Karpas-422 (cell line): ENCODE measurements around the gene LTA. TPM values are rescaled to one million over a fixed set of nuclear protein-coding genes. Genes with fewer than 3 reads are reported as not detected.
A peak's percentile ranks its signal among the peaks of the same experiment; 100 is the strongest.

Experiments used
- DNase-seq: peaks from one replicate; pipeline ENCODE4 v3.0.0-alpha.2; 2015
- H2AFZ ChIP-seq: fragments of 200-600 bp; sonication (generic); 2 replicates; pipeline ENCODE4 v1.6.1; 2014; ENCODE audit warnings: antibody characterized with exemption, low read length, mixed read lengths
- H3K27ac ChIP-seq: fragments of 200-600 bp; sonication (generic); 2 replicates; pipeline ENCODE4 v1.5.1; 2014; ENCODE audit warnings: mild to moderate bottlenecking, low read length, moderate library complexity
- H3K27me3 ChIP-seq: fragments of 200-600 bp; sonication (generic); 2 replicates; pipeline ENCODE4 v1.6.1; 2014; ENCODE audit warnings: low read length, mixed read lengths
- H3K36me3 ChIP-seq: fragments of 200-600 bp; sonication (generic); 2 replicates; pipeline ENCODE4 v1.6.1; 2014; ENCODE audit warnings: low read length, mixed read lengths; ENCODE audit not compliant: insufficient read depth
- H3K4me1 ChIP-seq: fragments of 200-600 bp; sonication (generic); 2 replicates; pipeline ENCODE4 v1.6.1; 2014; ENCODE audit warnings: mild to moderate bottlenecking, low read length, mixed read lengths
- H3K4me2 ChIP-seq: fragments of 200-600 bp; sonication (generic); 2 replicates; pipeline ENCODE4 v1.6.1; 2014; ENCODE audit warnings: low read length, low read depth, mild to moderate bottlenecking; ENCODE audit not compliant: poor library complexity, severe bottlenecking
- H3K4me3 ChIP-seq: fragments of 200-600 bp; sonication (generic); 2 replicates; pipeline ENCODE4 v1.5.1; 2014; ENCODE audit warnings: mild to moderate bottlenecking, antibody characterized with exemption, low read length, mixed read lengths
- H3K79me2 ChIP-seq: fragments of 200-600 bp; sonication (generic); 2 replicates; pipeline ENCODE4 v1.6.1; 2014; ENCODE audit warnings: mild to moderate bottlenecking, low read length, mixed read lengths
- H3K9ac ChIP-seq: fragments of 200-600 bp; sonication (generic); 2 replicates; pipeline ENCODE4 v1.6.0; 2014; ENCODE audit warnings: low read length
- H3K9me2 ChIP-seq: fragments of 200-600 bp; sonication (generic), shearing (Covaris generic); replicated peaks from 2 replicates; pipeline ENCODE4 v1.6.0; 2014; ENCODE audit warnings: mild to moderate bottlenecking, low read length, moderate library complexity; ENCODE audit not compliant: insufficient read depth
- H3K9me3 ChIP-seq: fragments of 300-700, 200-600 bp; sonication (generic); 2 replicates; pipeline ENCODE4 v1.6.1; 2014; ENCODE audit warnings: low read length, mixed read lengths
- H4K20me1 ChIP-seq: fragments of 200-600 bp; sonication (generic); 2 replicates; pipeline ENCODE4 v1.6.1; 2014; ENCODE audit warnings: mild to moderate bottlenecking, antibody characterized with exemption, low read length, low read depth; ENCODE audit not compliant: insufficient read depth
- total RNA-seq: library from RNA; depleted of rRNA; stranded (reverse); fragments of >200 nt; shearing (Covaris generic); gene quantifications from 2 replicates; pipeline ENCODE4 v1.2.3, GENCODE V29; 2014; ENCODE audit warnings: low replicate concordance

Gene LTA
- total RNA-seq, 1 experiment from 2014 or later = 128 TPM

- Histone ChIP-seq H2AFZ (no peak overlapping the region), H3K4me1 (peaks cover 82% of the 10 kb centered on the region), H3K9me2 (no peaks in the 10 kb centered on the region), H3K4me2 (peak overlapping the region; percentile 84), H3K9ac (peak overlapping the region; percentile 99), H3K9me3 (no peaks in the 10 kb centered on the region), H3K27ac (peak overlapping the region; percentile 95), H4K20me1 (peaks cover 20% of the 10 kb centered on the region; the same call in 1 of the 2 replicates), H3K4me3 (peak overlapping the region; percentile 98), H3K27me3 (no peaks in the 10 kb centered on the region), H3K79me2 (peaks cover 42% of the 10 kb centered on the region), H3K36me3 (peaks cover 23% of the 10 kb centered on the region)
- no peak for DNase-seq
Observed at GRCh38 chr6:31577579-31577966, 5.5 kb downstream of the LTA start.

DNA sequence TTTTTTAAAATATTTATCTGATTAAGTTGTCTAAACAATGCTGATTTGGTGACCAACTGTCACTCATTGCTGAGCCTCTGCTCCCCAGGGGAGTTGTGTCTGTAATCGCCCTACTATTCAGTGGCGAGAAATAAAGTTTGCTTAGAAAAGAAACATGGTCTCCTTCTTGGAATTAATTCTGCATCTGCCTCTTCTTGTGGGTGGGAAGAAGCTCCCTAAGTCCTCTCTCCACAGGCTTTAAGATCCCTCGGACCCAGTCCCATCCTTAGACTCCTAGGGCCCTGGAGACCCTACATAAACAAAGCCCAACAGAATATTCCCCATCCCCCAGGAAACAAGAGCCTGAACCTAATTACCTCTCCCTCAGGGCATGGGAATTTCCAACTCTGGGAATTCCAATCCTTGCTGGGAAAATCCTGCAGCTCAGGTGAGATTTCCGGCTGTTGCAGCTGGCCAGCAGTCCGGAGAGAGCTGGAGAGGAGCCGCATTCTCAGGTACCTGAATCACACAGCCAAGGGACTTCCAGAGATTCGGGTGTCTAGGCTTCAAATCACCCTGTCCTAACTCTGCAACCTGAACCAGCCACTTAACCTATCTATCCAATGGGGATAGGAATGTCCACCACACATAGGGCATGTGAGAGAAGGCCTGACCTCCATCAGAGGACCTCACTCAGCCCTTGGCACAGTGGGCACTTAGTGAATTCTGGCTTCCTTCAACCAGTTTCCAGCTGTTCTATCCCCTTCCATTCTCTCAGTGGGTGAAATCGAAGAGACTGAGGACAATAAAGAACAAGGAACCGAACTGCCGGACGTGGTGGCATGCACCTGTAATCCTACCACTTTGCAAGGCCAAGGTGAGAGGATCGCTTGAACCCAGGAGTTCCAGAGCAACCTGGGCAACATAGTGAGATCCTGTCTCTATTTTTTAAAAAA lies 6.4 kb downstream of the LTA start:
- Histone ChIP-seq H3K36me3 (peaks cover 23% of the 10 kb centered on the region), H3K9me3 (no peaks in the 10 kb centered on the region), H3K79me2 (peaks cover 34% of the 10 kb centered on the region), H3K4me1 (peaks cover 78% of the 10 kb centered on the region), H3K27ac (peak overlapping the region; percentile 95), H4K20me1 (peaks cover 20% of the 10 kb centered on the region; the same call in 1 of the 2 replicates), H3K9me2 (no peaks in the 10 kb centered on the region), H2AFZ (no peak overlapping the region), H3K4me3 (peak overlapping the region; percentile 39), H3K9ac (peak overlapping the region; percentile 99), H3K27me3 (no peaks in the 10 kb centered on the region), H3K4me2 (peak overlapping the region; percentile 84)
- DNase-seq = peak; percentile 93

GRCh38 chr6:31579119-31579505 lies 7.0 kb downstream of the LTA start:
- no peak for DNase-seq
- Histone ChIP-seq H3K4me1 (peaks cover 71% of the 10 kb centered on the region), H3K9me2 (no peaks in the 10 kb centered on the region), H3K9me3 (no peaks in the 10 kb centered on the region), H3K36me3 (peaks cover 23% of the 10 kb centered on the region), H3K27ac (peak overlapping the region; percentile 95), H3K9ac (peak overlapping the region; percentile 99), H4K20me1 (peaks cover 20% of the 10 kb centered on the region; the same call in 1 of the 2 replicates), H3K4me2 (peak overlapping the region; percentile 84), H3K79me2 (peaks cover 34% of the 10 kb centered on the region), H2AFZ (no peak overlapping the region), H3K4me3 (peak overlapping the region; percentile 93; the same call in 1 of the 2 replicates), H3K27me3 (no peaks in the 10 kb centered on the region)

- Histone ChIP-seq H3K4me2 (peak overlapping the region; percentile 84), H3K9me2 (no peaks in the 10 kb centered on the region), H3K9ac (peak overlapping the region; percentile 99), H3K27me3 (no peaks in the 10 kb centered on the region), H3K36me3 (peaks cover 23% of the 10 kb centered on the region), H3K9me3 (no peaks in the 10 kb centered on the region), H3K79me2 (peaks cover 33% of the 10 kb centered on the region), H2AFZ (no peak overlapping the region), H3K27ac (peak overlapping the region; percentile 95), H4K20me1 (peaks cover 20% of the 10 kb centered on the region; the same call in 1 of the 2 replicates), H3K4me3 (peak overlapping the region; percentile 93), H3K4me1 (peaks cover 70% of the 10 kb centered on the region)
- peak; percentile 89 for DNase-seq
Observed at GRCh38 chr6:31579546-31580437, 7.7 kb downstream of the LTA start.

DNA sequence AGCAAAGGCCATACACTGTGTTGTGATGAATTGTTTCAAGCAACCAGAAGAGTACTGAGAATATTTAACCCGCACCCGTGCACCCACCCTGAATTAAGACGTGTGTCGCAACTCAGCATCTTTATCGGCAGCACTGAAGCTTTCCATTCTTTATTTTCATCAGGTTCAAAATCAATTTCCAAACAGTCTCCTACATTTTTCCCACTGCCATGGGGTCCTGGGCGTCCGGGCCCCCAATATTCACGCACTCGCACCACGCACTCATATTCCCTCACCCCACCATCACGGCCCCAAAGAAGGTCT lies 8.3 kb downstream of the LTA start:
- Histone ChIP-seq H3K27me3 (no peaks in the 10 kb centered on the region), H3K4me2 (peak overlapping the region; percentile 84), H3K79me2 (peaks cover 29% of the 10 kb centered on the region), H3K4me3 (peak overlapping the region; percentile 93), H2AFZ (no peak overlapping the region; the same call in 1 of the 2 replicates), H3K9me2 (no peaks in the 10 kb centered on the region), H3K9ac (peak overlapping the region; percentile 99), H3K4me1 (peaks cover 72% of the 10 kb centered on the region), H3K9me3 (no peaks in the 10 kb centered on the region), H4K20me1 (peaks cover 20% of the 10 kb centered on the region; the same call in 1 of the 2 replicates), H3K36me3 (peaks cover 23% of the 10 kb centered on the region), H3K27ac (peak overlapping the region; percentile 95)
- no peak for DNase-seq

GRCh38 chr6:31580807-31581433 lies 8.8 kb downstream of the LTA start:
- Histone ChIP-seq H3K4me2 (peak overlapping the region; percentile 84), H3K27me3 (no peaks in the 10 kb centered on the region), H3K4me1 (peaks cover 77% of the 10 kb centered on the region), H3K9ac (peak overlapping the region; percentile 99), H3K9me2 (no peaks in the 10 kb centered on the region), H3K36me3 (peaks cover 18% of the 10 kb centered on the region), H3K9me3 (no peaks in the 10 kb centered on the region), H3K79me2 (peaks cover 24% of the 10 kb centered on the region), H2AFZ (no peak overlapping the region; the same call in 1 of the 2 replicates), H3K27ac (peak overlapping the region; percentile 95), H4K20me1 (peaks cover 16% of the 10 kb centered on the region; the same call in 1 of the 2 replicates), H3K4me3 (peak overlapping the region; percentile 93)
- peak; percentile 95 for DNase-seq

DNA sequence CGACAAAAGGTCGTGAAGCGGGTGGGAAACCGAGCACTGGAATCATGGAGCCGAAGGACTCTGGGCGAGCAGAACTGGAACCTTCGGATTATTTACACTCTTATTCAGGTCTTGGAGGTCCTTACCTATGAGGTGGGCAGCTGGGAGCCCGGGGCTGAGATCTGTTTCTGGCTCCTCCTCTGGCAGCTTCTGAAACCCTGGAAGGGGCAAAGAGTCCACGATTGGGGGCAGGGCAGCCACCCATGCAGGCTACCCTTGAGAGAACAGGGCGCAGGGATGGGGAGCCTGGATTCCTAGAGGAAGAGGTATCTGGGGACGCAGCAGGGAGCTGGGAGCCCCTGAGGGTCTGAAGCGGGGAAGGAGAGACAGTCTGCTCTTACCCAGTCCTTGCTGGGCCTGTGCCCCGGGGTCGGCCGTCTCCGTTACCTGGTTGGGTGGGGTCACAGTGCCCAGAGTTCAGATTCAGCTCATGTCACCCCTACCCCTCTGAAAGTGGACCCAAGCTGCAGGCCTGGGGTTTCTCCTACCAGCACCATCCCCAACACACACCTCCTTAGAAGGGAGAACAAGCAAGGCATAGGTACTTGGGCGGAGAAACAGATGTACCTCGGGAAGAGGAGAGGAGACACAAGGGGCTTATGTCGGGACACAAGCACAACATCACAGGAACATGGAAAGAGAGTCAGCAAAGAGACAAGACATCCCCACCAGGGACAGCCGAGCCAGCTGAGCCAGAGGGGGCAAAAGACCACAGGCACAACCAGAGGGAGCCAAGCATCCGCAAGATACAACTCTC lies 9.5 kb downstream of the LTA start:
- H3K79me2 ChIP-seq = peaks cover 17% of the 10 kb centered on the region
- H4K20me1 ChIP-seq = peaks cover 9% of the 10 kb centered on the region; the same call in 1 of the 2 replicates
- peak overlapping the region; percentile 95 for H3K27ac ChIP-seq
- peak overlapping the region; percentile 99 for H3K9ac ChIP-seq
- H3K4me2 ChIP-seq = peak overlapping the region; percentile 84
- peak; percentile 73 for DNase-seq
- H3K4me1 ChIP-seq = peaks cover 79% of the 10 kb centered on the region
- no peak overlapping the region for H2AFZ ChIP-seq
- H3K4me3 ChIP-seq = peak overlapping the region; percentile 93
- H3K9me2 ChIP-seq = no peaks in the 10 kb centered on the region
- H3K27me3 ChIP-seq = no peaks in the 10 kb centered on the region
- no peaks in the 10 kb centered on the region for H3K9me3 ChIP-seq
- peaks cover 11% of the 10 kb centered on the region for H3K36me3 ChIP-seq
